OCI-LY3 (cell line): ENCODE results near the gene MED27.
"Not testable (repeated sequence)": the region's sequence is repeated elsewhere in the genome, so short reads cannot be mapped to it uniquely, and the experiment has no call there.

ENCODE experiments used
- H2AFZ ChIP-seq: fragments of 200-600, 300-600 bp; shearing (Covaris generic); 2 replicates; pipeline ENCODE4 v1.6.0; 2014; ENCODE audit warnings: antibody characterized with exemption, low read depth, low read length
- H3K27ac ChIP-seq: fragments of 200-600, 300-600 bp; sonication (generic); 2 replicates; pipeline ENCODE4 v1.5.1; 2014; ENCODE audit warnings: mild to moderate bottlenecking, low read length, moderate library complexity, mixed read lengths
- H3K27me3 ChIP-seq: fragments of 200-600, 300-600 bp; sonication (generic); 2 replicates; pipeline ENCODE4 v1.6.1; 2014; ENCODE audit warnings: low read depth, low read length, mixed read lengths
- H3K36me3 ChIP-seq: fragments of 200-600, 300-600 bp; sonication (generic); replicated peaks from 2 replicates; pipeline ENCODE3; 2014; ENCODE audit warnings: low read depth, low read length, mixed read lengths
- H3K4me1 ChIP-seq: fragments of 300-600, 200-600 bp; sonication (generic); 2 replicates; pipeline ENCODE4 v1.6.1; 2014; ENCODE audit warnings: low read length, mixed read lengths
- H3K4me2 ChIP-seq: fragments of 200-600, 300-600 bp; sonication (generic); 2 replicates; pipeline ENCODE4 v1.6.1; 2014; ENCODE audit warnings: low read length, mixed read lengths
- H3K4me3 ChIP-seq: fragments of 300-600, 200-600 bp; sonication (generic); 2 replicates; pipeline ENCODE4 v1.5.1; 2014; ENCODE audit warnings: antibody characterized with exemption, mild to moderate bottlenecking, low read length, moderate library complexity
- H3K79me2 ChIP-seq: fragments of 300-600, 200-600 bp; shearing (Covaris generic); 2 replicates; pipeline ENCODE4 v1.6.1; 2014; ENCODE audit warnings: mild to moderate bottlenecking, low read length, mixed read lengths
- H3K9ac ChIP-seq: fragments of 300-600, 200-600 bp; shearing (Covaris generic); 2 replicates; pipeline ENCODE4 v1.6.0; 2014; ENCODE audit warnings: mild to moderate bottlenecking, low read length, moderate library complexity
- H3K9me3 ChIP-seq: fragments of 200-600, 300-600 bp; shearing (Covaris generic); 2 replicates; pipeline ENCODE4 v1.6.1; 2014; ENCODE audit warnings: low read length, mixed read lengths; ENCODE audit not compliant: insufficient read depth
- H4K20me1 ChIP-seq: fragments of 200-600, 300-600 bp; sonication (generic); 2 replicates; pipeline ENCODE4 v1.6.1; 2016; ENCODE audit warnings: low read length, mixed read lengths; ENCODE audit not compliant: insufficient read depth
- EZH2phosphoT487 ChIP-seq: fragments of 200-600 bp; shearing (Covaris generic); IDR thresholded peaks from 2 replicates; pipeline ENCODE4 v1.6.1; 2018; ENCODE audit warnings: antibody characterized with exemption, mixed run types, low read depth
- TF ChIP-seq, protein P1 (sequence below): fragments of 200-600, 300-600 bp; sonication (generic); IDR thresholded peaks from 2 replicates; pipeline ENCODE4 v1.5.1; 2014; ENCODE audit warnings: antibody characterized with exemption, low read length, low read depth

Gene MED27

DNA sequence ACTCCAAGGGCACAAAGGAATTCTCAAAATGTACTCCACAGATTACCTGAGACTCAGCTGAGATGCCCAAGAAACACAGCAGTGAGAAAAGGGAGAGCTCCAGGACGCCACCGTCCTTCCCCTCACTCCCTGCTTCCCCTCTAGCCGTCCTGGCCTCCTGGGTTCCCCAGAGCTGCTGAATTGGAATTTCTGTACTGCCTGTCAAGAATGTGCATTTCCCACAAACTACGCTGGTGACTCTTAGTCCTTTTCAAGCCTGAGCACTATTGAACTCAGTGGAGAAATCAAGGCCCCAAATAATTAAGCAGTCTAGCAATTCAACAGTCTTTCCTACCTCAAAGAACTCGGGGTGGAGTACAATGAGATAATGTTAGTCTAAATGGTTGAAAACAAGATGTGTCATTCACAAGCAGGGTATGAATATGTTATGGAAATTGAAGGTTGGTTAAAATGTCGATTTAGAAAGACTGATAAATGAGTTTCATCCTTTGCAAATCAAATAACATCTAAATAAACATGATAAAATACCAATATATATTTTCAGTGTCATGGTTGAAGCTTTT lies 153.2 kb downstream of the MED27 start:
- Histone ChIP-seq H3K9me3 (no peaks in the 10 kb centered on the region), H3K79me2 (no peaks in the 10 kb centered on the region; the same call in 1 of the 2 replicates), H3K4me3 (no peak overlapping the region), H3K27me3 (no peaks in the 10 kb centered on the region), H3K36me3 (no peaks in the 10 kb centered on the region), H3K9ac (no peak overlapping the region), H2AFZ (no peak overlapping the region), H3K4me1 (peaks cover 13% of the 10 kb centered on the region), H3K27ac (no peak overlapping the region), H4K20me1 (peaks cover 41% of the 10 kb centered on the region), H3K4me2 (no peak overlapping the region)
- TF ChIP-seq EZH2phosphoT487 = no peak
- TF ChIP-seq, protein P1, sequence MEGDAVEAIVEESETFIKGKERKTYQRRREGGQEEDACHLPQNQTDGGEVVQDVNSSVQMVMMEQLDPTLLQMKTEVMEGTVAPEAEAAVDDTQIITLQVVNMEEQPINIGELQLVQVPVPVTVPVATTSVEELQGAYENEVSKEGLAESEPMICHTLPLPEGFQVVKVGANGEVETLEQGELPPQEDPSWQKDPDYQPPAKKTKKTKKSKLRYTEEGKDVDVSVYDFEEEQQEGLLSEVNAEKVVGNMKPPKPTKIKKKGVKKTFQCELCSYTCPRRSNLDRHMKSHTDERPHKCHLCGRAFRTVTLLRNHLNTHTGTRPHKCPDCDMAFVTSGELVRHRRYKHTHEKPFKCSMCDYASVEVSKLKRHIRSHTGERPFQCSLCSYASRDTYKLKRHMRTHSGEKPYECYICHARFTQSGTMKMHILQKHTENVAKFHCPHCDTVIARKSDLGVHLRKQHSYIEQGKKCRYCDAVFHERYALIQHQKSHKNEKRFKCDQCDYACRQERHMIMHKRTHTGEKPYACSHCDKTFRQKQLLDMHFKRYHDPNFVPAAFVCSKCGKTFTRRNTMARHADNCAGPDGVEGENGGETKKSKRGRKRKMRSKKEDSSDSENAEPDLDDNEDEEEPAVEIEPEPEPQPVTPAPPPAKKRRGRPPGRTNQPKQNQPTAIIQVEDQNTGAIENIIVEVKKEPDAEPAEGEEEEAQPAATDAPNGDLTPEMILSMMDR = no peak

DNA sequence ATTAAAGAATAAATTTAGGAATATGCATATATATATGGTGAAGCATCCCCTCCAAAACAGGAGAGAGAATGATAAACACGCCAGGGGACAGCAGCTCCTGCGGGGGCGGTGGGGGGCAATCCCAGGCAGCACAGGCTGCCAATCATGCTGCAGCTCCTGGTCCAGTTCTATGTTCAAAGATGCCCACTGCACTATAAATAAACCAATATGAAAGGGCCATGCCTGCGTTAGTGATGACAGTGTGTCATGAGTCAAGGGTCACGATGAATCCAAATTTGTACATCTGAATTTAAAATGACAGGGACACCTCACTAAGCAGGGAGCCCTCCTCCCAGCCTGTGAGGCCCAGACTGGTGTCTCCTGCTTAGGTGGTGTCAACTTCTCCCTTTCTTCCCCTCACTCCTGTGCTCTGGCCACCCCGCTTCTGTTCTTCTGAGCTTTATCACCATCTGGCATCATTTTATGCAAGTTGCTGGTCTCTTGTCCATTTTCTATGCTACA lies 153.9 kb downstream of the MED27 start:
- Histone ChIP-seq H3K36me3 (no peaks in the 10 kb centered on the region), H2AFZ (no peak overlapping the region), H3K79me2 (no peaks in the 10 kb centered on the region), H3K4me3 (no peak overlapping the region), H3K27ac (no peak overlapping the region), H3K27me3 (no peaks in the 10 kb centered on the region), H3K4me2 (no peak overlapping the region), H4K20me1 (peaks cover 40% of the 10 kb centered on the region), H3K9ac (no peak overlapping the region), H3K9me3 (no peaks in the 10 kb centered on the region), H3K4me1 (peaks cover 13% of the 10 kb centered on the region)
- TF ChIP-seq, protein P1 = no peak
- no peak for TF ChIP-seq EZH2phosphoT487

DNA sequence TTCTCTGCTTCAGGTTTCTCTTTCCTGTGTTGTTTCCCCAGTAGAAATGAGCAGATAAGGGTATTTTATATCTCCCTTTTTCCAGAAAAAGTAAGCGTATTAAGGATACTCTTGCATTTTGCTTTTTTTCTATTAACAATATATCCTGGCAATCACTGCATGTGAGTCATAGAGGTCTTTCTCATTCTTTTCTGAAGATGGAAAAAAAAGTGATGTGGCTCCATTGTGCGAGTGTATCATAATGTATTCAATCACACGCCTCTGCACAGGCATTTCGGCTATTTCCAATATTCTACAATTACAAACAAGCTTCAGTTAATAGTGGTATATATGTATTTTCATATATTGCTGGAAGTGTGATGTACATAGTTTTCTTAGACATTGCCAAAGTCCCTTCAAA lies 155.9 kb downstream of the MED27 start:
- TF ChIP-seq EZH2phosphoT487 = no peak
- TF ChIP-seq, protein P1 = no peak
- Histone ChIP-seq H3K27ac (no peak overlapping the region), H2AFZ (no peak overlapping the region), H3K4me1 (peaks cover 13% of the 10 kb centered on the region), H3K4me3 (no peak overlapping the region), H4K20me1 (peaks cover 57% of the 10 kb centered on the region), H3K79me2 (no peaks in the 10 kb centered on the region), H3K9ac (no peak overlapping the region), H3K9me3 (no peaks in the 10 kb centered on the region), H3K36me3 (no peaks in the 10 kb centered on the region), H3K27me3 (no peaks in the 10 kb centered on the region), H3K4me2 (peak overlapping the region; percentile 20; the same call in 1 of the 2 replicates)

DNA sequence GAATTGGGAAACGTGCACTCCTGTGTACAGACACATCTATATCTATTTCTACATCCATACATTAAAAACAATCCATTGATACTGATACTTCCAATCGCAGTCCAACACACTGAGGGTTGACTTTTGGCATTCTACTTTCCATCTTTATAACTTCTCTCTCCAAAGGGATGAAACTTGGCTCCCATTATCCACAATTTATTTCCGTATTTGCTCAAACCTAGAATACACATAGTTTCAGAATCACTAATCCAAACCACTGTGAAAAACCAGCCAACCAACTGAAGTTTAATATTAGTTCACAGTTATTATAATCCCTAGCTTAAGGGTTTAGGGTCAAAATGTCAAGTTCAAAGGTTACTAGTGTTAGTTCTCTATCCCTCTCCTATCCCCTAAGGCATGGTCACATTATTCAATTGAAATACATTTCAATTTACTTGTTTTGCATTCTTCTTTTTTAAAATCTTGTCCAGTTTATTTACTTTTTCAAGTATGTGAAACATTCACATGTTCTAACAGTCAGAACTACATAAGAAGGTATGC lies 156.5 kb downstream of the MED27 start:
- TF ChIP-seq, protein P1 = no peak
- TF ChIP-seq EZH2phosphoT487 = no peak
- Histone ChIP-seq H3K27me3 (no peaks in the 10 kb centered on the region), H3K4me2 (peak overlapping the region; percentile 20; the same call in 1 of the 2 replicates), H4K20me1 (peaks cover 57% of the 10 kb centered on the region), H3K4me1 (peaks cover 13% of the 10 kb centered on the region), H3K9ac (no peak overlapping the region), H3K79me2 (no peaks in the 10 kb centered on the region), H3K36me3 (no peaks in the 10 kb centered on the region), H2AFZ (no peak overlapping the region), H3K27ac (no peak overlapping the region), H3K4me3 (no peak overlapping the region), H3K9me3 (no peaks in the 10 kb centered on the region)

DNA sequence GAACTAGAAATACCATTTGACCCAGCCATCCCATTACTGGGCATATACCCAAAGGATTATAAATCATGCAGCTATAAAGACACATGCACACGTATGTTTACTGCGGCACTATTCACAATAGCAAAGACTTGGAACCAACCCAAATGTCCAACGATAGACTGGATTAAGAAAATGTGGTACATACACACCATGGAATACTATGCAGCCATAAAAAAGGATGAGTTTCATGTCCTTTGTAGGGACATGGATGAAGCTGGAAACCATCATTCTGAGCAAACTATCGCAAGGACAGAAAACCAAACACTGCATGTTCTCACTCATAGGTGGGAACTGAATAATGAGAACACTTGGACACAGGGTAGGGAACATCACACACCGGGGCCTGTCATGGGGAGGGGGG lies 158.0 kb downstream of the MED27 start:
- not testable (repeated sequence) for H3K4me2 ChIP-seq, H3K9ac ChIP-seq, H3K36me3 ChIP-seq, H2AFZ ChIP-seq, H3K27me3 ChIP-seq, H3K27ac ChIP-seq, H3K9me3 ChIP-seq, H3K79me2 ChIP-seq, H3K4me3 ChIP-seq
- peaks cover 55% of the 10 kb centered on the region for H4K20me1 ChIP-seq
- peaks cover 13% of the 10 kb centered on the region for H3K4me1 ChIP-seq
